Hypothalamus (tissue), 51 donors: ENCODE data around the gene TMBIM6.
"Not testable (repeated sequence)": the region's sequence is repeated elsewhere in the genome, so short reads cannot be mapped to it uniquely, and the experiment has no call there.

ENCODE experiments used
- DNase-seq, 51 donors: peaks; one replicate each; lab custom pipeline; 2025; lab: John Stamatoyannopoulos, UW

Gene TMBIM6

GRCh38 chr12:49767333-49767732 lies 26.0 kb downstream of the TMBIM6 start:
- DNase-seq: no peak

GRCh38 chr12:49773102-49773501 lies 31.7 kb downstream of the TMBIM6 start:
- DNase-seq: not testable (repeated sequence)

- peak in 41 of 51 donors; percentile 5 to 78 (median 36) for DNase-seq
These were observed 35.1 kb downstream of the TMBIM6 start for GRCh38 chr12:49776413-49776812.

GRCh38 chr12:49776858-49777257 lies 35.5 kb downstream of the TMBIM6 start:
- DNase-seq: no peak

GRCh38 chr12:49777341-49777740 lies 36.0 kb downstream of the TMBIM6 start:
- DNase-seq: no peak

- peak in 11 of 51 donors; percentile 4 to 36 (median 19) for DNase-seq
These were observed 36.7 kb downstream of the TMBIM6 start for GRCh38 chr12:49777800-49778748.

- no peak for DNase-seq
These were observed 38.2 kb downstream of the TMBIM6 start for GRCh38 chr12:49779581-49779980.

- DNase-seq: not testable (repeated sequence)
These were observed 39.6 kb downstream of the TMBIM6 start for GRCh38 chr12:49780914-49781313.

GRCh38 chr12:49783917-49784676 lies 42.7 kb downstream of the TMBIM6 start:
- DNase-seq: peak in 2 of 51 donors; percentile 5 to 12

GRCh38 chr12:49784756-49785409 lies 43.5 kb downstream of the TMBIM6 start:
- no peak for DNase-seq

- DNase-seq: no peak
These were observed 46.3 kb downstream of the TMBIM6 start for GRCh38 chr12:49787672-49788071.

GRCh38 chr12:49789992-49790391 lies 48.6 kb downstream of the TMBIM6 start:
- DNase-seq: no peak

GRCh38 chr12:49790741-49791555 lies 49.6 kb downstream of the TMBIM6 start:
- no peak for DNase-seq

- DNase-seq: no peak
These were observed 50.3 kb downstream of the TMBIM6 start for GRCh38 chr12:49791700-49792099.

GRCh38 chr12:49792181-49792970 lies 51.0 kb downstream of the TMBIM6 start:
- no peak for DNase-seq

- DNase-seq: no peak
These were observed 51.7 kb downstream of the TMBIM6 start for GRCh38 chr12:49792976-49793580.

GRCh38 chr12:49793620-49794019 lies 52.3 kb downstream of the TMBIM6 start:
- no peak for DNase-seq

- DNase-seq: no peak
These were observed 52.7 kb downstream of the TMBIM6 start for GRCh38 chr12:49794021-49794420.
